Trophoblast cell (in vitro differentiated cells and primary cell): ENCODE results near the gene GAPDHS.

ENCODE experiments used
- DNase-seq, 2 donors: peaks; one replicate each; pipeline ENCODE4 v3.0.0-alpha.2; 2016
- H2AFZ ChIP-seq: 2 replicates; pipeline ENCODE4 v1.6.1; 2013; ENCODE audit warnings: low read length, moderate library complexity, mild to moderate bottlenecking; ENCODE audit not compliant: insufficient read depth, poor library complexity
- H2AK5ac ChIP-seq: 2 replicates; pipeline ENCODE4 v1.6.1; 2013; ENCODE audit warnings: mild to moderate bottlenecking, low read length
- H2BK120ac ChIP-seq: 2 replicates; pipeline ENCODE4 v1.6.1; 2013; ENCODE audit warnings: low read length, mild to moderate bottlenecking, moderate library complexity; ENCODE audit not compliant: insufficient read depth, poor library complexity
- H2BK12ac ChIP-seq: 2 replicates; pipeline ENCODE4 v1.6.1; 2013; ENCODE audit warnings: mild to moderate bottlenecking, low read length, moderate library complexity
- H2BK5ac ChIP-seq: 2 replicates; pipeline ENCODE4 v1.6.1; 2013; ENCODE audit warnings: low read length, low read depth, moderate library complexity, mild to moderate bottlenecking; ENCODE audit not compliant: poor library complexity
- H3K14ac ChIP-seq: 2 replicates; pipeline ENCODE4 v1.6.1; 2013; ENCODE audit warnings: mild to moderate bottlenecking, low read length
- H3K18ac ChIP-seq: 2 replicates; pipeline ENCODE4 v1.6.1; 2013; ENCODE audit warnings: mild to moderate bottlenecking, low read length
- H3K23ac ChIP-seq: 2 replicates; pipeline ENCODE4 v1.6.1; 2013; ENCODE audit warnings: low read length
- H3K27ac ChIP-seq: 2 replicates; pipeline ENCODE4 v1.5.1; 2013; ENCODE audit warnings: low read depth, mild to moderate bottlenecking, inconsistent platforms, low read length, moderate library complexity
- H3K27me3 ChIP-seq: 2 replicates; pipeline ENCODE4 v1.6.1; 2013; ENCODE audit warnings: inconsistent platforms, mild to moderate bottlenecking, low read length, moderate library complexity; ENCODE audit not compliant: insufficient read depth
- H3K36me3 ChIP-seq, 2 experiments: 1 replicate in 1 of 2; 2 replicates in 1 of 2; pipeline ENCODE4 v1.6.1; 2013; ENCODE audit warnings: low read length in 2 of 2, mild to moderate bottlenecking in 2 of 2, moderate library complexity in 1 of 2; ENCODE audit not compliant: insufficient read depth in 2 of 2, control insufficient read depth in 1 of 2
- H3K4ac ChIP-seq: 2 replicates; pipeline ENCODE4 v1.6.1; 2013; ENCODE audit warnings: low read depth, mild to moderate bottlenecking, low read length, moderate library complexity
- H3K4me1 ChIP-seq, 2 experiments: 1 replicate in 1 of 2; 2 replicates in 1 of 2; pipeline ENCODE4 v1.6.1; 2013; ENCODE audit warnings: low read length in 2 of 2, mild to moderate bottlenecking in 2 of 2, moderate library complexity in 1 of 2; ENCODE audit not compliant: insufficient read depth in 2 of 2, control insufficient read depth in 1 of 2
- H3K4me2 ChIP-seq: 2 replicates; pipeline ENCODE4 v1.6.1; 2013; ENCODE audit warnings: inconsistent platforms, mild to moderate bottlenecking, low read length, moderate library complexity
- H3K4me3 ChIP-seq: 2 replicates; pipeline ENCODE4 v1.5.1; 2013; ENCODE audit warnings: mild to moderate bottlenecking, low read depth, low read length, inconsistent platforms
- H3K79me1 ChIP-seq: one replicate; pipeline ENCODE4 v1.6.1; 2013; ENCODE audit warnings: low read length
- H3K79me2 ChIP-seq: 2 replicates; pipeline ENCODE4 v1.6.1; 2013; ENCODE audit warnings: low read length, mild to moderate bottlenecking; ENCODE audit not compliant: control insufficient read depth, insufficient read depth, poor library complexity
- H3K9ac ChIP-seq: 2 replicates; pipeline ENCODE4 v1.6.1; 2013; ENCODE audit warnings: mild to moderate bottlenecking, low read length
- H3K9me3 ChIP-seq: 2 replicates; pipeline ENCODE4 v1.6.1; 2013; ENCODE audit warnings: low read depth, mild to moderate bottlenecking, control low read depth, inconsistent platforms, low read length; ENCODE audit not compliant: insufficient read depth
- H4K12ac ChIP-seq: 2 replicates; pipeline ENCODE4 v1.6.1; 2013; ENCODE audit warnings: low read depth, mild to moderate bottlenecking, low read length, moderate library complexity
- H4K8ac ChIP-seq: 2 replicates; pipeline ENCODE4 v1.6.1; 2013; ENCODE audit warnings: low read depth, mild to moderate bottlenecking, low read length, moderate library complexity
- H4K91ac ChIP-seq: one replicate; pipeline ENCODE4 v1.6.1; 2013; ENCODE audit warnings: low read depth, mild to moderate bottlenecking, low read length, moderate library complexity
- WGBS: extraction: QIAGEN DNeasy Blood & Tissue Kit; methylation state at CpG from one replicate; pipeline ENCODE4 v1.1.7; 2013; ENCODE audit warnings: missing lambda C conversion rate; ENCODE audit not compliant: insufficient read length, insufficient coverage; ENCODE audit errors: extremely low coverage; 5-methylcytosine and 5-hydroxymethylcytosine counted together

GAPDHS gene

DNA sequence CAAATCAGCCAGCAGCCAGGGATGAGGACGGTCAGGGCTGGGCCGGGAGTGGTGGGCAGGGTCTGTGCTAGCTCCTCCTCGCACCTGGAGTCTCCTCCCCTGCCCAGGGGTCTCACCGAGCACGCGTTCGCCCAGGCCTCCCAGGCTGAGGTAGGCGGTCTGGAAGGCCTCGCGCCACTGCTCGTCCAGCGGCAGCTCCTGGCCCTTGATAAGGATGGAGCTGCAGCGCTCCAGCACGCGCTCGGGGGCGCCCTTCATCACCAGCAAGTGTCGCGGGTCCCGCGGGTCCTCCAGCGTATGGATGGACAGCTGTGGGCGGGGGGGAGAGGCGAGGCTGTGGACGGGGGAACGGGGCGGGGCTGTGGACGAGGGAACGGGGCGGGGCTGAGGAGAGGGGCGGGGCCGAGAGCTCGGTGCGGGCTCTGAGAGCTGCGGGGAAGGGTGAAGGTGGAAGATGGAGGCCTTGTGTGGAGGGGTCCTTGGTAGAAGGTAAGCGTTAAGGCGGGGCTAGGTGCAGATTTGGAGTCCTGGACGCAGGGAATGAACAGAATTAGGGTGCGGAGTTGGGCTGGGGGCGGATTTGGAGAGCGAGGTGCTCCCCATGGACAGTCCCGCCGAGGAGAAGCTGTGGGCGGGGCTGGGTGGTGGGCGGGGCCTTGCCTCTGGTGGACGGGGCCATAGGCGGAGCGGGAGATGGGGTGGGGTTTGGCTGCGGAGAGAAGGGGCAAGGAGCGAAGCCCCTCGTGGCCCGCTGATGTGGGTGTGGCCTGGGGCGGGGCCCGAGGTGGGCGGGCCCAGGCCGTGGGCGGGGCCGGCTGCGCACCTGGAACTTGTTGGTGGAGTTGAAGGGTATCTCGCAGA, 24.5 kb downstream of the GAPDHS start:
- no peak overlapping the region for H3K4me3 ChIP-seq
- H3K4ac ChIP-seq = no peak overlapping the region
- no peak overlapping the region for H3K23ac ChIP-seq
- H3K9ac ChIP-seq = no peak overlapping the region
- peaks cover 2 to 3% of the 10 kb centered on the region in 2 experiments for H3K4me1 ChIP-seq
- peaks cover 13% of the 10 kb centered on the region for H3K27me3 ChIP-seq
- H2AFZ ChIP-seq = no peak overlapping the region
- H3K14ac ChIP-seq = no peak overlapping the region
- H4K8ac ChIP-seq = no peak overlapping the region
- WGBS = no CpG with 5 or more reads among the region's 60 CpGs
- peak in 1 of 2 donors; percentile 23 for DNase-seq
- H3K36me3 ChIP-seq = no peaks in the 10 kb centered on the region
- H2BK120ac ChIP-seq = no peak overlapping the region
- no peaks in the 10 kb centered on the region for H3K79me1 ChIP-seq
- H2AK5ac ChIP-seq = no peak overlapping the region
- H3K18ac ChIP-seq = no peak overlapping the region
- H4K91ac ChIP-seq = no peak overlapping the region
- peaks cover 10% of the 10 kb centered on the region for H3K9me3 ChIP-seq
- no peaks in the 10 kb centered on the region for H3K79me2 ChIP-seq
- no peak overlapping the region for H4K12ac ChIP-seq
- no peak overlapping the region for H2BK12ac ChIP-seq
- H3K4me2 ChIP-seq = peak overlapping the region; percentile 40
- H3K27ac ChIP-seq = no peak overlapping the region
- no peak overlapping the region for H2BK5ac ChIP-seq

DNA sequence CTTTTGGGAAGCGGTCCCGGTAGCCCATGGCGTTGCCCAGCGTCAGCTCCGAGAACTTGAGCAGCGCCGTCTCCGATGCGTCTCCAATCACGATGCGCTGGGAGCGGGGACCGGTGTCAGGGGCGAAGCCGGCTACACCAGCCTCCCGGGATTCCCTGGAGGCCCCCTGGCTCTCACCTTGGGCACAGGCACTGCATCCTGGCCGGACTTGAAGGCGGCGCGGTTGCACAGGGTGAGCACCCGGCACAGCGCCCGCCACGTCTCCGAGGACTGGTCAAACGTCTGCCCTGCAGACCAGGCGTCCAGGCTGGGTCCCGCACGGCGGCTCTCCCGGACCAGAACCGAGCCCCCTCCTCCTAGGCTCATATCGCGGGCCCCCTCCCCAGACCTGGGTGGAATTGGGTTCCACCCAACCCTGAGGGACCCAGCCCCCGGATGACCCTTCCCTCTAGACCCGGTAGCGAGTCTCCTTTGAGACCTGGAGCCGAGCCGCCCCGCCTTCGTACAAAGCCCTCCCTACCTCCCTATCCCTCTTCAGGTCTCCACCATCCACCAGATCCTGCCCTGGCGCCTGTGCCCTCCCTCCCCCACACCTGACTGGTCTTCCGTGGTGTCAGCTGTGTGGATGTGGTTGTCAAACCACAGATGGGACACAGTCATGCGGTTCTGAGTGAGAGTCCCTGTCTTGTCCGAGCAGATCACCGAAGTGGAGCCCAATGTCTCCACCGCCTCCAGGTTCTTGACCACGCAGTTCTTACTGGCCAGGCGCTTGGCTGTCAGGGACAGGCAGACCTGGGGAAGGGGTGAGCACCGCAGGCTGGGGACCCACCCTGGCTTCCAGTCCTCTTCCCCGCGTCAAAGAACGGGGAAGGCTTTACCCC, 25.4 kb downstream of the GAPDHS start:
- WGBS = no CpG with 5 or more reads among the region's 53 CpGs
- no peak overlapping the region for H3K9ac ChIP-seq
- H2BK12ac ChIP-seq = no peak overlapping the region
- no peak overlapping the region for H2BK120ac ChIP-seq
- DNase-seq = no peak
- no peak overlapping the region for H3K18ac ChIP-seq
- no peak overlapping the region for H4K91ac ChIP-seq
- H3K36me3 ChIP-seq = no peaks in the 10 kb centered on the region
- H3K4me1 ChIP-seq = peaks cover 2 to 3% of the 10 kb centered on the region in 2 experiments
- no peak overlapping the region for H3K14ac ChIP-seq
- no peak overlapping the region for H4K12ac ChIP-seq
- no peak overlapping the region for H2AFZ ChIP-seq
- no peak overlapping the region for H4K8ac ChIP-seq
- H3K23ac ChIP-seq = no peak overlapping the region
- H3K4me3 ChIP-seq = no peak overlapping the region
- no peak overlapping the region for H3K4ac ChIP-seq
- H3K27ac ChIP-seq = no peak overlapping the region
- no peak overlapping the region for H3K4me2 ChIP-seq
- H3K27me3 ChIP-seq = peaks cover 13% of the 10 kb centered on the region
- no peak overlapping the region for H2AK5ac ChIP-seq
- H3K79me2 ChIP-seq = no peaks in the 10 kb centered on the region
- no peak overlapping the region for H2BK5ac ChIP-seq
- no peaks in the 10 kb centered on the region for H3K79me1 ChIP-seq
- H3K9me3 ChIP-seq = peaks cover 10% of the 10 kb centered on the region

DNA sequence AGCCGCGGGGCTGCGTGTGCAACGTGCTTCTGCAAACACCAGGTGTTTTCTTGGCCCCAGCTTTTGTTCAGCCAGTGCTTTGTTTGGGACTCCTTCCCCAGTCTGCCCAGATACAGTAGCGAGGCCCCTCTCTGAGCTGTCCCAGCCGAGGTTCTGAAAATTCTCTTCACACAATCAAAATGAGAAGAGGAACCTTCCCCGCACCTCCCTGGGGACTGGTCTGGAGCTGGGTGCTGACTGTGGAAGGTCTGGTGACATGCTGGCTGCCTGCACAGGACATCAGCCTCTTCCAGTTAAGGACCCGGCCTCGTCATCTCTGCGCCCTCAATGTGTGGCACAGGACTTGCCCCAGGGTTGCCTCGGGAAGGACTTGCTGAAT, 26.0 kb downstream of the GAPDHS start:
- H3K27me3 ChIP-seq = peaks cover 13% of the 10 kb centered on the region
- H2BK12ac ChIP-seq = no peak overlapping the region
- no peak overlapping the region for H3K4ac ChIP-seq
- no peak overlapping the region for H2AK5ac ChIP-seq
- H3K9me3 ChIP-seq = peaks cover 10% of the 10 kb centered on the region
- no peak overlapping the region for H2BK5ac ChIP-seq
- H3K9ac ChIP-seq = no peak overlapping the region
- H3K79me2 ChIP-seq = no peaks in the 10 kb centered on the region
- H3K36me3 ChIP-seq = no peaks in the 10 kb centered on the region
- H3K4me3 ChIP-seq = no peak overlapping the region
- no peak for DNase-seq
- H4K8ac ChIP-seq = no peak overlapping the region
- no peaks in the 10 kb centered on the region for H3K79me1 ChIP-seq
- no CpG with 5 or more reads among the region's 11 CpGs for WGBS
- H2BK120ac ChIP-seq = no peak overlapping the region
- H3K14ac ChIP-seq = no peak overlapping the region
- peaks cover 2 to 3% of the 10 kb centered on the region in 2 experiments for H3K4me1 ChIP-seq
- no peak overlapping the region for H3K18ac ChIP-seq
- no peak overlapping the region for H3K23ac ChIP-seq
- H2AFZ ChIP-seq = no peak overlapping the region
- no peak overlapping the region for H3K27ac ChIP-seq
- no peak overlapping the region for H4K91ac ChIP-seq
- H4K12ac ChIP-seq = no peak overlapping the region
- no peak overlapping the region for H3K4me2 ChIP-seq

DNA sequence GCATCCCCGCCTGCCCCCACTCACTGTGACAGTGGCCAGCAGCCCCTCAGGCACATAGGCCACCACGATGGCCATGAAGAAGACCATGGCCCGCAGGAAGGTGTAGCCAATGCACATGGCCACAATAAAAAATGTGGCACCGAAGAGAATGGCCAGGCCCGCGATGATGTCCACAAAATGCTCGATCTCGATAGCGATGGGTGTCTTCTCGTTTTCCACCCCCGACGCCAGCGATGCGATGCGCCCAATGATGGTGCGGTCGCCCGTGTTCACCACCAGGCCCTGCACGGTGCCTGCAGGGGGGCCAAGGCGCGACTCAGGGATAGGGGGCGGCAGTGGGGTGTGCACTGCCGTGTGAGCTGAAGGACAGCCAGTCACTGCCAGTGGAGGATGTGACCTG, 26.5 kb downstream of the GAPDHS start:
- no peaks in the 10 kb centered on the region for H3K36me3 ChIP-seq
- no peaks in the 10 kb centered on the region for H3K79me1 ChIP-seq
- H2AK5ac ChIP-seq = no peak overlapping the region

More for the DNA sequence above, 26.5 kb downstream of the GAPDHS start:
- DNase-seq = no peak
- Histone ChIP-seq H3K4me2 (no peak overlapping the region), H2BK120ac (no peak overlapping the region), H3K27me3 (peaks cover 13% of the 10 kb centered on the region), H3K4ac (no peak overlapping the region), H3K9me3 (peaks cover 10% of the 10 kb centered on the region), H3K9ac (no peak overlapping the region), H3K4me1 (peaks cover 2 to 3% of the 10 kb centered on the region in 2 experiments), H2AFZ (no peak overlapping the region), H4K91ac (no peak overlapping the region), H3K27ac (no peak overlapping the region), H3K79me2 (no peaks in the 10 kb centered on the region), H2BK5ac (no peak overlapping the region), H3K14ac (no peak overlapping the region), H3K23ac (no peak overlapping the region), H2BK12ac (no peak overlapping the region), H4K8ac (no peak overlapping the region), H4K12ac (no peak overlapping the region), H3K4me3 (no peak overlapping the region), H3K18ac (no peak overlapping the region)
- WGBS = no CpG with 5 or more reads among the region's 23 CpGs
